Renal cortex interstitium (tissue), 11 donors: ENCODE data around the gene SPATA31E1. TPM values are rescaled to one million over a fixed set of nuclear protein-coding genes. Genes with fewer than 3 reads are reported as not detected.

Source experiments
- DNase-seq, 11 donors: peaks; one replicate each; pipeline ENCODE4 v3.0.0-alpha.2; 2013; ENCODE audit warnings: low read depth in 9 of 11, low spot score in 4 of 11; ENCODE audit errors: extremely low read depth in 1 of 11
- polyA plus RNA-seq, 3 donors: library from polyadenylated mRNA; unstranded; fragments of 120-200 nt; gene quantifications; one replicate each; pipeline ENCODE4 v1.2.1, GENCODE V29; 2013; ENCODE audit not compliant: insufficient read length in 3 of 3

The SPATA31E1 gene
- polyA plus RNA-seq, 3 donors = not detected

GRCh38 chr9:87859786-87860185 lies 22.9 kb upstream of the SPATA31E1 start:
- DNase-seq = no peak

- DNase-seq = no peak
Measured at GRCh38 chr9:87861332-87861731, 21.3 kb upstream of the SPATA31E1 start.

DNA sequence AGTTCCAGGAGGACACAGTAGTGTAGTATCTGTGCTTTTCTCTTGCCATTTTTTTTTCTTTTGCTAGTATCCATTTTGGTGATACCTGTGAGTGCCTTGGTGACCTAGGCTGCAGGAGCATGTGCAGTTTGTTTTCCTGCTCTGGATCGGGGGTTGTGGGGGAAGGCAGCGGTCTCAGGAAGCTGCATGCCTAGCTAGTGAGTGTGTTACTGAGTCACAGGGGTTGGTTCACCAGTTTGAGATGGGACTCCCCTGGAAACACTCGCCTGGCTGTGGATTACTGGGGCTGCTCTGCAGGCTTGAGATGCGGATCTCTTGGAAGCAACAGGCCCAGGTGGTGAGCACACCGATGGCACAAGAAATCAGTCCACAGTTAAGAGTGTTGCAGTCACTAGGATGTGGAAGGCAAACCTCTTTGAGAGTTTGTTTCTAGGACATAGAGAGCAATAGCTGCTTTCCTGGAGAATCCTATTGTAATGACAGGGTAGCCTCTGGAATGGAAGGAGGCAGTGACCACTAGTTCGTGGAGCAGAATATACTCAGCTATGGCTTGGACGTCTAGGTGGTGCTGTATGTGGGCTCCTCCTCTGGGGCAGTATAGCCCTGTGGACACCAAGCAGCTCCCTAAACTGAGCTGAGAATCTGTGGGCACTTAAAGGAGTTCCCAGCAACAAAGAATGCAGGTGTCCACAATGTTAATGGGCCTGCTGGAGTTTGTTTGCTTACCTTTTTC lies 20.0 kb upstream of the SPATA31E1 start:
- no peak for DNase-seq

DNA sequence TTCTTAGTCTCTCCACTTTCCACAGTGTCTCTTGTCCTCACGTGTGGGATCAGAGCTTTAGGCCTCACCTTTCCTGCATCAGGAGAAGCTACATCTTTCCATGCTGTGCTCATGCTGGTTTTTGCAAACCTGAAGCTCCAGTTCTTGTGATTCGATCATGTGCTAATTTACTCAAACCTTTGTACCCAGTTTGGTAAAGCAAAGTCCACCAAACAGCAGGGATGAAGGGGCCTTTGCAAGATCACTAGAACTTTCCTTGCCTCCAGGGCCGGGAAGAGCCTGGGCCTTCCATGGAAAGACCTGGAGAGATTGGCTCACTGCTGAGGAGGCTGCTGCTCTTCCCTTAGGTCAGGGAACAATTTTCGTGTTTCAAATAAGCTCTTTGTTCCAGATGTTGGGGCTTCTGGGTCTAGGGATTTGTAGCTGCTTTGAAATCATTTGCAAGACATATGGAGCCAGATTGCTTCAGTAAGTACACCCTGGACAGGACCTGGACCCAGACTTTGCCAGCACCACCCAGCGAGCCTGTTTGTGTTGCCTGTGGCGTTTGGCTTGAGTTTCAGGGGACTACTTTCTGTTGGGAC lies 18.7 kb upstream of the SPATA31E1 start:
- no peak for DNase-seq

- DNase-seq = no peak
Measured at GRCh38 chr9:87864915-87865314, 17.8 kb upstream of the SPATA31E1 start.

GRCh38 chr9:87865626-87866025 lies 17.1 kb upstream of the SPATA31E1 start:
- DNase-seq = no peak

DNA sequence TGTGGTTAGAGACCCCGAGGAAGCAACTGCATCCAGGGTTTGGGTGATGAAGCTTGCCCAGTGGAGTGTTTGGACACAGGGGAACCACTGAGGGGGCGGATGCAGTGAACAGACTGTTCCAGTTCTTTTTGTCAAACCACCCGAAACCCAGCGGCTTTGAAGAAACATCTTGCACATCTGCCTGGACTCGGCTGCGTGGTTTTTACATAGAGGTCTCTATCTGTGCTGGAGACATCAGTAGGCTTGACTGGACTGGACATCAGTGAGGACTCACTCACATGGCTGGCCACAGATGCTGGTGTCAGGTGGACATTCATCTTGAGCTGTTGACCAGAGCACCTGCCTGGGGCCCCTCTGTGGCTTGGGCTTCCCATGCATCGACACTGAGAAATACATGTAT lies 15.3 kb upstream of the SPATA31E1 start:
- no peak for DNase-seq

GRCh38 chr9:87868175-87868574 lies 14.5 kb upstream of the SPATA31E1 start:
- no peak for DNase-seq

GRCh38 chr9:87868635-87869034 lies 14.0 kb upstream of the SPATA31E1 start:
- DNase-seq = no peak

DNA sequence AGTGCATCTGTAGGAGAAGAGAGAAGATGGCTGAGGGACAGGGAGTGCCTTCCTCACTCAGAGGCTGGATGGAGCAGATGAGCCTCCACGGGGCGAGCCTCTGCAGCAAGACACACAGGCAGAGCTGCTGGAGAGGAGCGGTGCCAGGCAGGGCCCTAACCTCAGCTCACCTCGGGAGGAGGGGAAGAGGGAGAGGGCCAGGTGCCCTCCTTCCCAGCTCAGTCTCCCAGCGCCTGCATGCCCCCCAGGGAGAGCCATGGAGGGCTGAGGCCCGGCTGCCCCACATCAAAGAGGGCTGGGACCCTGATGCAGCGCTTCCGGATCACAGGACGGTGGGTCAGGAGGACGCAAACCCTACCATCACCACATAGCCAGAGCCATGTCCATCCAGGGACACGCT lies 13.6 kb upstream of the SPATA31E1 start:
- DNase-seq = no peak

- DNase-seq = no peak
Measured at GRCh38 chr9:87871425-87872078, 11.1 kb upstream of the SPATA31E1 start.

DNA sequence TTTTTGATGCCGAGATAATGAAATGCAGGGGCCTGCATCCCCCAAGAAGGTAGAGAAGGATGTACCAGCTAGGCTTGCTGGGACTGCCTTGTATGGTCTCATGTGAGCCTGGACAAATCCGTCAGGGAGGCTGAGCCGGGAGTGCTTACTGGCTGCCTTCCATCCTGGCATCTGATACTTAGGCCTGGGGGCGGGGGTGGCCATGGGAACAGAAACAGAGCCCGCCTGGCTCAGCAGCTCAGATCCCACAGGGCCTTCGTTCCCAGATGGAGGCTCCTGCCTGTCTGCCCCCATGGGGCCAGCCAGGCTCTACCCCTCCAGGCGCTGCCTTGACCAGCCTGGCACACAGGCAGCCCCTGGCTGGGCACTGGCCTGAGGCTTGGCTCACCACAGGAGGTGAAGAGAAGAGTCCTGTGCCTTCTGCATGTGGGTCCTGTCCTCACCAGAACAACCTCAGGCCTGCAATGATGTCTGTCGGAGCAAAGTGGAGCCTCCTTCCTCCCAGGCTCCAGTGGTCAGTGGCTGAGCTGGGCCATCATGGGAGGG lies 10.5 kb upstream of the SPATA31E1 start:
- peak in 3 of 11 donors; percentile 6 to 35 (median 28) for DNase-seq

DNA sequence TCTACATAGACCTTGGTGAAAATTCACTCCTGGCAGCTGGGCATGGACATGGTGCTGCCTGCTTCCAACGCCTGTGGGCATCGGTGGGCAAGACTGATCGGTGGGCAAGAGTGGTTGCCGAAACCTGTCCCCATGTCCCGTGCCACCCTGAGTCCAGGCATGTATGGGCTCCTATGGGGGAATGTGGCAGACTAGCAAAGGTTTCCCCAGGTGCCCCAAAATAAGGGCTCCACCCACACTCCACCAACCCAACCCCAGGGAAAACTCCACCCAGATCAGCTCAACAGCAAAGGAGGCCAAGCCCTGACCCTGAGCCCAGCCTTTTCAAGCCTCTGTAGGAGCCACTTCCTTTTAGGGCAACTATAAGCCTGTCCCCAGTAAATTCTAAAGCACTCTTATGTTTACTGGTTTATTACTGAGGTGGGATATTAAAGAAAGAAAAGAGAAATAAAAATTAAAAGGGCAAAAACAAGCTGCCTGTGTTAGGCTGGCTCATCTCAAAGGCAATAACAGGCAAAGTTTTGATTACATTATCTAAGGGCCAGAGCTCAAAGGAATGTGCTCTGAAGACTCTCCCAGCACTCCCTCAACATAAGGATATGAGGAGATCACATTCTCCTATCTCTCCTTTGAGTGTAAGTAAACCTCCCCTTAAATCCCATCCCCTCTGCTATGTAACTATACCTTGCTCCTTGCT lies 8.9 kb upstream of the SPATA31E1 start:
- no peak for DNase-seq

DNA sequence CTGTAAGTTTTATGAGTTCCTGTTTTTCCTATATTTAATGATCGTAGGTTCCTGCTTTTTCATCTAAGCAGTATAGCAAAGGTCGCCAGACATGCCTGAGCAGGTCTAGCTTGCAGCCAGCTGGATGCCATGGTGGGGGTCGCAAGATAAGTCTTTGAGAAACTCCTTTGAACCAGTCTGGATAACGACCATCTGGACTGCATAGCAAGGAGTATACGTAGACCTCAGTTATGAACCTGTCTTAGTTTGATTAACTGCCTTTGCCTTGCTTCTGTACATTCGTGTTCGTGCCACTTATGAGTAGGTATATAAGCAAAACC lies 8.4 kb upstream of the SPATA31E1 start:
- DNase-seq = peak in 5 of 11 donors; percentile 17 to 65 (median 35)

- no peak for DNase-seq
Measured at GRCh38 chr9:87875060-87875459, 7.6 kb upstream of the SPATA31E1 start.

- peak in 1 of 11 donors; percentile 24 for DNase-seq
Measured at GRCh38 chr9:87875831-87876545, 6.7 kb upstream of the SPATA31E1 start.

- DNase-seq = no peak
Measured at GRCh38 chr9:87876708-87877107, 6.0 kb upstream of the SPATA31E1 start.

GRCh38 chr9:87878989-87879511 lies 3.6 kb upstream of the SPATA31E1 start:
- DNase-seq = no peak

- DNase-seq = no peak
Measured at GRCh38 chr9:87880116-87880515, 2.6 kb upstream of the SPATA31E1 start.
